Islet precursor cell (in vitro differentiated cells): ENCODE results near the gene PNMA6A.
"Not testable (repeated sequence)": the region's sequence is repeated elsewhere in the genome, so short reads cannot be mapped to it uniquely, and the experiment has no call there.

ENCODE experiments used
- DNase-seq: peaks from one replicate; pipeline ENCODE4 v3.0.0-alpha.2; 2018

PNMA6A gene

GRCh38 chrX:153077437-153078135 is 5.3 kb downstream of the PNMA6A start:
- not testable (repeated sequence) for DNase-seq

- DNase-seq, result not testable (repeated sequence)
Observed at GRCh38 chrX:153083238-153083923, 11.1 kb downstream of the PNMA6A start.

- no peak for DNase-seq
Observed at GRCh38 chrX:153102418-153102817, 30.2 kb downstream of the PNMA6A start.

GRCh38 chrX:153104959-153105358 is 32.7 kb downstream of the PNMA6A start:
- not testable (repeated sequence) for DNase-seq

- not testable (repeated sequence) for DNase-seq
Observed at GRCh38 chrX:153106092-153106801, 34.0 kb downstream of the PNMA6A start.

- not testable (repeated sequence) for DNase-seq
Observed at GRCh38 chrX:153110735-153111134, 38.5 kb downstream of the PNMA6A start.

GRCh38 chrX:153113851-153114250 is 41.6 kb downstream of the PNMA6A start:
- not testable (repeated sequence) for DNase-seq

GRCh38 chrX:153117754-153118153 is 45.5 kb downstream of the PNMA6A start:
- not testable (repeated sequence) for DNase-seq

- DNase-seq, result not testable (repeated sequence)
Observed at GRCh38 chrX:153120230-153120629, 48.0 kb downstream of the PNMA6A start.

- DNase-seq, result not testable (repeated sequence)
Observed at GRCh38 chrX:153123468-153123867, 51.2 kb downstream of the PNMA6A start.
